ENCODE results near the gene KCNIP4. TPM values are rescaled to one million over a fixed set of nuclear protein-coding genes. Genes with fewer than 3 reads are reported as not detected.

Gene KCNIP4
- total and polyA plus RNA-seq, 9 of the 15 experiments (the other 6 are each of a cell fraction or from before 2014, with no cell fraction given) = 0.25 to 0.41 TPM; not detected in 7

DNA sequence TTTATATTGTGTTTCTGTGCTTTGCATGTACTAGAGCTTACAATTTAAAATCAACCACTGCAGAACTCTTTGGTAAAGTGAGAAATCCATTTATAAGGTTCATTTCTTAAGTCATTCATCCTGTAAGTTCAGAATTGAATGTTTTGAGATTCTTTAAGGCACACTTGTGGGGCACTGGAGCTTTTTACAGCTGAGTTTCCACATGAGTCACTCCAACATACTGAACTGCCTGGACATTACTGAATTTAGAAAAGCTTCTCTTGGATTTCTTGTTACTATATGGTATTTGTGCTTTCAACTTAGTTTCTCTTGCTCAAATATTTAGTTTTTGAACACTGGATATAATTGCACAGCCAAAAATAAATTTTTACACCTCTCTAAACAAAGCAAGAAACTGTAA is 1022.0 kb downstream of the KCNIP4 start:
- Histone ChIP-seq H3K9me1 (ENCODE audit: control insufficient read depth, insufficient read depth, low read length) (no peaks in the 10 kb centered on the region), H3K4me2 (ENCODE audit: insufficient read depth, low read length) (no peak overlapping the region), H3K9ac (ENCODE audit: insufficient read depth in 1 of 2, low read depth in 2 of 2, low read length in 2 of 2) (no peak overlapping the region), H3K4me1 (replicated peaks in 1 of 2; ENCODE audit: control insufficient read depth in 2 of 2, insufficient read depth in 2 of 2, low read length in 2 of 2) (no peaks in the 10 kb centered on the region), H2AFZ (ENCODE audit: low read depth, low read length) (no peak overlapping the region), H3K79me2 (ENCODE audit: control insufficient read depth, insufficient read depth, low read length) (no peaks in the 10 kb centered on the region), H4K20me1 (replicated peaks; ENCODE audit: control insufficient read depth, insufficient read depth, low read length) (no peaks in the 10 kb centered on the region), H3K27ac (ENCODE audit: extremely low read depth, low read depth, low read length) (no peak overlapping the region), H3K36me3 (ENCODE audit: control insufficient read depth, insufficient read depth, low read length) (no peaks in the 10 kb centered on the region), H3K9me3 (replicated peaks; ENCODE audit: control insufficient read depth, insufficient read depth, low read depth, low read length) (no peaks in the 10 kb centered on the region), H3K27me3 (ENCODE audit: control insufficient read depth in 2 of 2, insufficient read depth in 2 of 2, low read length in 2 of 2) (no peaks in the 10 kb centered on the region), H3K4me3 (no peak overlapping the region)
- CTCF ChIA-PET (ENCODE audit: low intra/inter-chr PET ratio) = no interaction called here
- DNase-seq (ENCODE audit: extremely low read depth in 1 of 4, low spot score in 3 of 4) = no peak
- no peak for FAIRE-seq
- intact Hi-C loops (cut with micrococcal nuclease) = no loop called here
- POLR2A ChIA-PET = no interaction called here
- BruUV-seq (replicated peaks) = no TSS peak
- TF ChIP-seq TSC22D4 (tag; IDR thresholded peaks at IDR 0.05) = no peak
- ATAC-seq = no peak
- in situ Hi-C loops (cut with MboI) = no loop called here

DNA sequence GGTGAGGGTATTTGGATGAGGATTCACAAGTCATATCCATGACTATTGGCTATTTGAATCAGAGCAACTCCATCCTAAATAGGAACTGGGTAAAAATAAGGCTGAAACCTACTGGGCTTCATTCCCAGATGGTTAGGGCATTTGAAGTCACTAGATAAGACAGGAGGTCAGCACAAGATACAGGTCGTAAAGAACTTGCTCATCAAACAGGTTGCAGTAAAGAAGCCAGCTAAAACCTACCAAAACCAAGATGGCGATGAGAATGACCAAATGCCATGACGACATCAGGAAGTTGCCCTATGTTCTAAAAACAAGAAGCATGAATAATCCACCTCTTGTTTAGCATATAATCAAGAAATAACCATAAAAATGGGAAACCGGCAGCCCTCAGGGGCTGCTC is 1023.4 kb downstream of the KCNIP4 start:
- Histone ChIP-seq H3K79me2 (ENCODE audit: control insufficient read depth, insufficient read depth, low read length) (no peaks in the 10 kb centered on the region), H3K4me2 (ENCODE audit: insufficient read depth, low read length) (no peak overlapping the region), H3K4me1 (replicated peaks in 1 of 2; ENCODE audit: control insufficient read depth in 2 of 2, insufficient read depth in 2 of 2, low read length in 2 of 2) (no peaks in the 10 kb centered on the region), H2AFZ (ENCODE audit: low read depth, low read length) (no peak overlapping the region), H3K9me1 (ENCODE audit: control insufficient read depth, insufficient read depth, low read length) (no peaks in the 10 kb centered on the region), H3K27me3 (ENCODE audit: control insufficient read depth in 2 of 2, insufficient read depth in 2 of 2, low read length in 2 of 2) (no peaks in the 10 kb centered on the region), H3K27ac (ENCODE audit: extremely low read depth, low read depth, low read length) (no peak overlapping the region), H3K4me3 (no peak overlapping the region), H3K36me3 (ENCODE audit: control insufficient read depth, insufficient read depth, low read length) (no peaks in the 10 kb centered on the region), H3K9ac (ENCODE audit: insufficient read depth in 1 of 2, low read depth in 2 of 2, low read length in 2 of 2) (no peak overlapping the region), H4K20me1 (replicated peaks; ENCODE audit: control insufficient read depth, insufficient read depth, low read length) (no peaks in the 10 kb centered on the region), H3K9me3 (replicated peaks; ENCODE audit: control insufficient read depth, insufficient read depth, low read depth, low read length) (no peaks in the 10 kb centered on the region)
- CTCF ChIA-PET (ENCODE audit: low intra/inter-chr PET ratio) = no interaction called here
- 5% methylated on average over 4 of the region's 4 CpGs for WGBS (ENCODE audit: insufficient coverage, low coverage, missing lambda C conversion rate)
- DNase-seq (ENCODE audit: extremely low read depth in 1 of 4, low spot score in 3 of 4) (no peak), FAIRE-seq (no peak), ATAC-seq (no peak)
- intact Hi-C loops (cut with micrococcal nuclease) = no loop called here
- TF ChIP-seq ADNP (tag; IDR thresholded peaks at IDR 0.05) (no peak), HNRNPL (IDR thresholded peaks at IDR 0.05; ENCODE audit: low read depth, low read length) (no peak), RB1 (IDR thresholded peaks at IDR 0.05; ENCODE audit: low read depth) (no peak), MEF2D (tag; conservative IDR thresholded peaks at IDR 0.05; ENCODE audit: low read depth) (no peak), TFAM (CRISPR knock-in tag; conservative IDR thresholded peaks at IDR 0.05) (no peak), GABPB2 (CRISPR knock-in tag; conservative IDR thresholded peaks at IDR 0.05) (no peak), ARID1B (IDR thresholded peaks at IDR 0.05) (no peak), NR2C1 (IDR thresholded peaks at IDR 0.05) (no peak), NR2C1 (tag; IDR thresholded peaks at IDR 0.05) (no peak)
- TF ChIP-seq, protein P1, sequence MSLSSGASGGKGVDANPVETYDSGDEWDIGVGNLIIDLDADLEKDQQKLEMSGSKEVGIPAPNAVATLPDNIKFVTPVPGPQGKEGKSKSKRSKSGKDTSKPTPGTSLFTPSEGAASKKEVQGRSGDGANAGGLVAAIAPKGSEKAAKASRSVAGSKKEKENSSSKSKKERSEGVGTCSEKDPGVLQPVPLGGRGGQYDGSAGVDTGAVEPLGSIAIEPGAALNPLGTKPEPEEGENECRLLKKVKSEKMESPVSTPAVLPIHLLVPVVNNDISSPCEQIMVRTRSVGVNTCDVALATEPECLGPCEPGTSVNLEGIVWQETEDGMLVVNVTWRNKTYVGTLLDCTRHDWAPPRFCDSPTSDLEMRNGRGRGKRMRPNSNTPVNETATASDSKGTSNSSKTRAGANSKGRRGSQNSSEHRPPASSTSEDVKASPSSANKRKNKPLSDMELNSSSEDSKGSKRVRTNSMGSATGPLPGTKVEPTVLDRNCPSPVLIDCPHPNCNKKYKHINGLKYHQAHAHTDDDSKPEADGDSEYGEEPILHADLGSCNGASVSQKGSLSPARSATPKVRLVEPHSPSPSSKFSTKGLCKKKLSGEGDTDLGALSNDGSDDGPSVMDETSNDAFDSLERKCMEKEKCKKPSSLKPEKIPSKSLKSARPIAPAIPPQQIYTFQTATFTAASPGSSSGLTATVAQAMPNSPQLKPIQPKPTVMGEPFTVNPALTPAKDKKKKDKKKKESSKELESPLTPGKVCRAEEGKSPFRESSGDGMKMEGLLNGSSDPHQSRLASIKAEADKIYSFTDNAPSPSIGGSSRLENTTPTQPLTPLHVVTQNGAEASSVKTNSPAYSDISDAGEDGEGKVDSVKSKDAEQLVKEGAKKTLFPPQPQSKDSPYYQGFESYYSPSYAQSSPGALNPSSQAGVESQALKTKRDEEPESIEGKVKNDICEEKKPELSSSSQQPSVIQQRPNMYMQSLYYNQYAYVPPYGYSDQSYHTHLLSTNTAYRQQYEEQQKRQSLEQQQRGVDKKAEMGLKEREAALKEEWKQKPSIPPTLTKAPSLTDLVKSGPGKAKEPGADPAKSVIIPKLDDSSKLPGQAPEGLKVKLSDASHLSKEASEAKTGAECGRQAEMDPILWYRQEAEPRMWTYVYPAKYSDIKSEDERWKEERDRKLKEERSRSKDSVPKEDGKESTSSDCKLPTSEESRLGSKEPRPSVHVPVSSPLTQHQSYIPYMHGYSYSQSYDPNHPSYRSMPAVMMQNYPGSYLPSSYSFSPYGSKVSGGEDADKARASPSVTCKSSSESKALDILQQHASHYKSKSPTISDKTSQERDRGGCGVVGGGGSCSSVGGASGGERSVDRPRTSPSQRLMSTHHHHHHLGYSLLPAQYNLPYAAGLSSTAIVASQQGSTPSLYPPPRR (CRISPR knock-in tag; IDR thresholded peaks at IDR 0.05; ENCODE audit: borderline replicate concordance) = no peak
- POLR2A ChIA-PET = no interaction called here
- in situ Hi-C loops (cut with MboI) = no loop called here
- no TSS peak for BruUV-seq (replicated peaks)
